GM18909 (cell line): Measurements from ENCODE around the gene NCOA6.

Experiments
- ATAC-seq: cut with Tn5 transposase; IDR thresholded peaks from one replicate; pipeline ENCODE4 v1.9.1; 2021; ENCODE audit warnings: mild to moderate bottlenecking; ENCODE audit not compliant: unreplicated experiment, poor library complexity

Gene NCOA6

DNA sequence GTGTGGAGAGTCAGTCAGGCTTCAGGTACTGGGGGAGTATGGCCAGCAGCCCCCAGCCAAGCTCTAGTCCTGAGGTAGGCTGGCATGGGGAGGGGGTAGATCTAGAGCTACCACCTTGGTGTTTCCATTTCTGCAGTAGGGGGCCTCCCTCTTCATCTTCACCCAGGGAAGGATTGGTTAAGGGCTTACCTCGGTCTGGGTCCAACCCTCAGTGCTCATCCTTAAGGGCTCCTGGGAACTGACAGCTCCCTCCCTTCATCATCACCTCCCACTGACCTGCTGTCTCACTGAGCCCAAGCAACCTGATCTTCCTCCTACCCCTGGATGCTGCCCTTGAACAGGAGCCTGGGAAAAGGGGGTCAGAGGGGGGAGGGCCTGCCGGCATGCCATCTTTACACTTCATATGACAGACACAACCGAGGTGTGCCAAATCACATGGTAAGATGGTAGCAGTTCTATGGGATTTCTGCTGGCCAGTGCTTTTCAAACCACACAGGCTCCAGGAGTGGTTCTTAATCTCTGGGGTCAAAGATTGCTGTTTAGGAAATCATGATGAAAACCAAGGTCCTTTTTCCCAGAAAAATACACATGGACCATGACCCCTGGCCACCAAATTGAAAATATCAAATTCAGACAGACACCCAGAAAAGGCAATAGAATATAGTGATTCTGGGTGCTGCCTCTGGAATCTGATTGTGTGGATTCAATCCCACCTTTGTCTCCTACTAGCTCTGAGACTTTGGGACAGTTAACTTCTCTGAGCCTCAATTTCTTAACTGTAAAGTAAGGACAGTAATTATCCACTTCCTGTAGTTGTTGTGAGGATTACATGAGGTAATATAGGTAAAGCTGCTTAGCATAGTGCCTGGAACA is 118.3 kb downstream of the NCOA6 start:
- no peak for ATAC-seq

DNA sequence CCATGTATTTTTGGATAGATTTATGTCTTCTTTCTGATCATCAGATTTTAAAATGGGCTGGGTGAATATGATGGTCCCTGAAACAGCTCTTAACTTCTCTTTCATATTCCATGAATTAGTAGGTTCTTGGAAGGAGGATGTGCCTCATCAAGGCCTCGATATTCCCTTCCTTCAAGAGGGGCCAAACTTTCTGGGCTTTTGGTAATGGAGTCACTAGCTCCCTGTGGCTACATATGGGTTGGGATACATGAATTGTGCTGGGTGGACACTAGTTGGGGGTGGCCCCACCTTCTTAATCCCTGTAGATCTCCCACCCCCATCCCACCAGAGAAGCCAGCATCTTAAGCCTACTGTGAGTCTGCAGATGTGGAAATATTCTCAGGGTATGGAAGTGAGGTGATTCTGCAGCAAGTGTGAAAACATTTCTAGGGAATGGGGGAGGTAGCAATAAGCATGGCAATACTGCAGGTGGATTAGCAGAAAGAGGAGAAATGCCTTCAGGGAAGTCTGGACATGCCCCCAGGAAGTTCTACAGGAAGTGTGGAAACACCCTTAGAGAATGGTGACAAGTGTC is 119.1 kb downstream of the NCOA6 start:
- ATAC-seq = no peak

DNA sequence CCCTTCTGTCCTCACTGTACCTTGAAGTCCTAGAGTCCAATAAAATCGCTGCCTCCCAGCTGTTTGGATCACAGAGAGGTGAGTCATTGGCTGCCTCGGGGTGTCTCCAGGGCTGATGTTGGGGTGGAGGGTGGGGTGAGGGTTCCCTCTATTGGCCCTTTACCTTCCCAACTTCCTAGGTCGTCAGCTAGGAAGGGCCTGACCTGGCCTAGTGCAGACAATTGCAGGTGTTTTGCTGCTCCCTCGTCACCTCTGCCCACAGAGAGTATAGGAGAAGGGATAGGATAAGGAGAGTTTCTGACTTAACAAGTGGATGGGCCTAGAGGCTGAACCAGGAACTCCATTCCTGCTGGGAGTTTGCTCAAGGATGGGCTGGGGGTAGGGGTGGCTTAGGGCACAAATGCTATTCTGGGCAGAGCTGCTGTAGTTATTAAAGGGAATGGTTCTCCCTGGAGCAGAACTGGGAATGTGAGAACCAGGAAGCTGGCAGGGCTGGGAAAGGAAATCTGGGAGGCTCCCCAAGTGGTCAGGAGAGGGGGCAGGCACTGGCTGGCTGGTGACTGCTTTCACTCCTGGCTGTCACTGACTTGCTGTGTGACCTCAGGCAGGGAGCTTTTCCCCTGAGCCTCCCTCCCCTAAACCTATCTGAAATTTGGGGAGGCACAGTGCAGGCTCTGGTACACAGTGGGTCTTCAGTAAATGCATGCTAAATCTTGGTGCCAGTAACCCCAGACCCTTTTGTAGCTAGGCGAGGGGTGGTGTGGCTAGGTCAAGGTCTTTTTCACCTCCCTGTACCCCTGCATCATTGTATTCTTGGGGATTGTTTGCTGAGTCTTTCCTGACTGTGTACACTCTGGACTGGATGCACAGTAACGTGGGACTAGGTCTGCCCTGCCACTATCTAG is 119.8 kb downstream of the NCOA6 start:
- ATAC-seq = no peak

DNA sequence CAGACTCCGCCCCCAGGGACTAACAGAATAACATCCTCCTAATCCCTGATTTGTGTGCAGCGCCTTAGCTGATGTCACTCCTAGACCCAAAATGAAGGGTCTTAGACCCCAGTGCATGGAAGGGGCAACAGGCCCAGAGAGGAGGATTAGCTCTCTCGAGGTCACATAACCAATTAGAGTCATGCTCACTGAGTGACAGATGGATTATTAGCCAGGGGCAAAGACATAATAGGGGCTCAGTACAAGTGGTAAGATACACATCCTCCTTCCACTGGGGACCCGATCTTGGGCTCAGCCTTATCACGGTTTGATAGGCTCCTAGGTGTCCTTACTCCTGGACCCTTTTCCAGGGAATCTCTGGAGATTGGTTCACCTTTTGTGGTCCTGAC is 120.4 kb downstream of the NCOA6 start:
- no peak for ATAC-seq

DNA sequence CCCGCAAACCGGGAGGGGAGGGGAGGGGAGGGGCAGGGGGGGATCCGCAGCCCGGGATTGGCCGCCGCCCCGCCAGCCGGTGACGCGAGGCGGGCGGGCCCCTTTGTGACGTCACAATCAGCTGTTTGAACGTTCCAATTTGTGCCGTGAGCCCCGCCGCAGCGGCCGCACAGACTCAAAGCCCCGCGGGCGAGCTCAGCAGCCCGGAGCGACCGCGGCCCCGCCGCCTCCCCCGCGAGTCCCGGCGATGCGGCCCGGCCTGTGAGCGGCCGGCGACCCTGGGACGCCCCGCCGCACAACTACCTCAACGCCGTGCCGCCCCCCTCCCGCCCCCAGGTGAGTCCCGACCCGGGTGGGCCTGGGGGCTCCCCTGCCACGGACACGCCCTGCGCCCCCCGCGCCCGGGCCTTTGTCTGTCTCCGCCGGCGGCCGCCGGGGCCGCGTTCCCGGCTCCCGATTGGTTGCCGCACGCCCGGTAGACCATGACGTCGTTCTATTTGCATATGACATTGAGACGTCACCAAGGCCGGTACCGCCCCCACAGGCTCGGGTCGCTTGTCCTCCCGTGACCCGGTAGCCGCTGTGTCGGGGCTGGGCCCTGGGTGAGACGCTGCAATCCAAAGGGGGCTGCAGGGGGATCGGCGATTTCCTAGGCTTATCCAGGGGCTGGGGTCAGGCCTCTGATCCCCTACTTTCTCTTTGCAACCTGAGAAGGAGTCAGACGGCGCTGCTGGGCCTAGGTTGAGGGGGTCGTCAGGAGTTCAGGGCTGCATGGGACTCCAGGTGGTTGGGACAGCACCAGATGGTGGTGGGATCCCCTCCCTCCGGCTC is 121.1 kb downstream of the NCOA6 start, which contains the start of gene TP53INP2:
TSS of gene TP53INP2 (plus strand) at position 168 of the 831 bp plus-strand sequence. CDS start 4,396 bp downstream, outside the sequence.
- ATAC-seq = peak; percentile 52

DNA sequence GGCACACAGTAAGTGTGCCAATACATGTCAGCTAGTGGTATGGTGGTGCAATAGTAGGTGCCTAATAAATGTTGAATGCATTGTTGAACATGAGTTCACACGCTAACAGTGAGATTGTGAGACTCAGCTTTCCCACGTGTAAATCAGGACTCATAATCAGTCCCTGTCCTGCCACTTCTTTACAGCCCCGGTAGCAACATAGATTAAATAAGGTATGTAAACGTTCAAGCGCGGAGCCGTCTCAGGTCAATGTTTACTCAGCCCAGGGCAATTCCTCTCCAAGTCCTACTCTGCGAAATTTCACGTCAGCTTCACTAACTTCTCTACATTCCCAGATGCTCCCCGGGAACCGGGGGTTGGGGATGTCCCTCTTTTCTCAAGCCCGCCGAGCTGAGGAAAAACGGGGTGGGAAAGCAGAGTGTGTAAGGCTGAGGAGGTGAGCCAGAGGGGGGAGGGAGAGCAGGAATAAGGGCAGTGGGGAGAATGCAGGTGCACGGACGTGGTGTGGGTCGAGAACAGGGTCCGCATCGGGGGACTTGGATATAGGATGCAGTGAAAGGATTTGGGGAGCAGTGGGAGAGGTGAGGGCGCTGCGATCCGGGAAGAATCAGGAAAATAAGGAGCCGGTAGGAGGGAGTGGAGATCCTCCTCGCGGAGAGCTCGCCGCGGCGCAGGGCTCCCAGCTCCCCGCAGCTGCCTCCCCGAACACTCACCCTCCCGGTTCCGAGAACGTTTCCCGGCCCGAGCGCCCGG is 121.9 kb downstream of the NCOA6 start:
- peak; percentile 15 for ATAC-seq

DNA sequence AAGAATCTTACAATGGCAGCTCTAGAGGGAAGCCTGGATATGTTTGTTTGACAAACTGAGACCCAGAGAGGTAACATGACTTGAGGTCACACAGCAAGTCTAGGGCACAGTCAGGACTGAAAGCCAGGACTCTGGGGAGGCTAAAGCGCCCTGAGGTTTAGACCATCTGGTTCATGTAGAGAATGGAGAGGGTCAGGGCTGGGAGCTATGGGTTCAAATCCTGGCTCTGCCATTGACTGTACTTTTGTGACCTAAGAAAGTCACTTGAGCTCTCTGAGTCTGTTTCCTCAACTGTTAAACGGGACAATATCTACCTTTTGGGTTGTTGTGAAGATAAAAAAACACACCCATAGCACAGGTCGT is 122.4 kb downstream of the NCOA6 start:
- ATAC-seq = no peak

DNA sequence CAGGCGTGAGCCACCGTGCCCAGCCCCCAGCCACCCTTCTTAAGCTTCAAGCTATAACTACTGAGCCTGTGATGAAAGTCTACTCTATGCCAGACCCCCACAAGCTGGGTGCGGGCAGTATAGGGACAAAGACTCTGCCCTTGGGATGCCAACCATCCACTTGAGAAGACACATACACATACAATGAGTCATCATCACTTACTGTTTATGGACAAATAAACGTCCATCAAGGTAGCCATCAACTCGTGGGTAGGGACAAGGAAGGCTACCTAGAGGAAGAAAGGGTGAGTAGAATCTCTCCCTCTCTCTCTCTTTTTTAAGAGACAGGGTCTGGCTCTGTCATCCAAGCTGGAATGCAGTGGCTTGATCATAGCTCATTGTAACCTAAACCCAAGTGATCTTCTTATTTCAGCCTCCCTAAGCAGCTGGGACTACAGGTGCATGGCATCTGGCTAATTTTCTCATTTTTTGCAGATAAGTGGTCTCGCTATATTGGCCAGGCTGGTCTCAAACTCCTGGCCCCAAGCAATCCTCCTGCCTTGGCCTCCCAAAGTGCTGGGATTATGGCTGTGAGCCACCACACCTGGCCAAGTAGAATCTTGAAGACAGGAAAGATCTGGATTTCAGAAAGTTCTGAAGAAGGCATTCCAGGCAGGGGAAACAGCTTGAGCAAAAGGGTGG is 123.9 kb downstream of the NCOA6 start:
- ATAC-seq = no peak

DNA sequence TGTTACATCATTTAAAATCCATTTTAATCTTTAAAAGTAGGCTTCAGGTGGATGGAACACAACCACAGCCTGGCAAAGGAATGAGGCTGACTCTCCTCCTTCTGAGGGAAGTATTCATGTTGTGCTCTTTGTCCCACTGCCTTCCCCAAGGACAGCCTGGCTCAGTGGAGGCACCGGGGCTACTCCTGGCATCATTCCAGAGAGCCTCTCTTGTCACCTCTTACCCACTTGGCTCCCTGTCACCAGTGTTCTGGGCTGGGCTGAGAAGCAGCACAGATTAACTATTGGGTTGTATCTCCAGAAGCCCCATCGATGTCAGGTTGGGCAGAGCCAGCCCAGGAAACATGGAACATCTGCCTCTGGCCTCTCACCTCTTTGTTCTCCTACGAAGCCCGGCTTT is 132.0 kb downstream of the NCOA6 start:
- no peak for ATAC-seq

DNA sequence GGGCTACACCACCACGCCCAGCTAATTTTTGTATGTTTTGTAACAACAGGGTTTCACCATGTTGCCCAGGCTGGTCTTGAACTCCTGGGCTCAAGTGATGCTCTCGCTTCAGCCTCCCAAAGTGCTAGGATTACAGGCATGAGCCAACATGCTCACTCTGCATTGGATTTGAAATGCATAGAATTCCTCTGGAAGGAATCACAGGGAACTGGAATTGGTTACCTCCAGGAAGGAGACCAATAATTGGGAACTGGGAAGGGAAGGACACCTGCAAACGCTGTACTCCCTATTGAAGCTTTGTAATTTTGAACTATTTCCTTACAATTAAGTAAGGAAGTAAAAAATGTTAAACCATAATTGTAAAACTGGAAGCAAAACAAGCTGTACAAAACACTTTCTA is 133.6 kb downstream of the NCOA6 start:
- no peak for ATAC-seq

DNA sequence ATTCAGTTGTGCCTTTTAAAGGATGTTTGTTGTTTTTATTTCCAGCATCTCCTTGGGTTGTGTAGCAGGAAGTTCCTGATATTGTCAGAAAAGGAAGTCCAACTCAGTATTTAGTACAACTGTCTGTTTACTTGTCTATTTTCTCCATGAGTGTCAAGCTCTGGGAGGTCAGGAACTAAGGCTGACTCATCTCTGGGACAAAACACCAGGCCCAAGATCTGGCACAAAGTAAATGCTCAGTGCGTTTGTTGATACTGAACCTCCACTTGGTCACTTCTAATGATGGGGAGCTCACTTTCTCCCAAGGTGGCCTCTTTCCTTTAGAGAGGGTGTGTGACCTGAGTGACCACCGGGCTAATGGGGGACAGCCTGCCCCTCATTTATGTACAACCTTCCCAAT is 136.0 kb downstream of the NCOA6 start:
- no peak for ATAC-seq

DNA sequence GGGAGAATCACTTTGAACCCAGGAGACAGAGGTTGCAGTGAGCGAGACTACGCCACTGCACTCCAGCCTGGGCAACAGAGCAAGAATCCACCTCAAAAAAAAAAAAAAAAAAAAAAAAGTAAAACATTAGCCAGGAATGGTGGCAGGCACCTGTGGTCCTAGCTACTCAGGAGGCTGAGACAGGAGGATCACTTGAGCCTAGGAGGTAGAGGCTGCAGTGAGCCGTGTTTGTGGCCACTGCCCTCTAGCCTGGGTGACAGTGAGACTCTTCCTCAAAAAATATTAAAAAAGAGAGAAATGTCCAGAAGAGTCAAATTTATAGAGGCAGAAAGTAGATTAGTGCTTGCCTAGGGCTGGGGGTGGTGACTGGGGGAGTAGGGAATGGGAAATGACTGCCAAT is 141.8 kb downstream of the NCOA6 start:
- ATAC-seq = no peak

DNA sequence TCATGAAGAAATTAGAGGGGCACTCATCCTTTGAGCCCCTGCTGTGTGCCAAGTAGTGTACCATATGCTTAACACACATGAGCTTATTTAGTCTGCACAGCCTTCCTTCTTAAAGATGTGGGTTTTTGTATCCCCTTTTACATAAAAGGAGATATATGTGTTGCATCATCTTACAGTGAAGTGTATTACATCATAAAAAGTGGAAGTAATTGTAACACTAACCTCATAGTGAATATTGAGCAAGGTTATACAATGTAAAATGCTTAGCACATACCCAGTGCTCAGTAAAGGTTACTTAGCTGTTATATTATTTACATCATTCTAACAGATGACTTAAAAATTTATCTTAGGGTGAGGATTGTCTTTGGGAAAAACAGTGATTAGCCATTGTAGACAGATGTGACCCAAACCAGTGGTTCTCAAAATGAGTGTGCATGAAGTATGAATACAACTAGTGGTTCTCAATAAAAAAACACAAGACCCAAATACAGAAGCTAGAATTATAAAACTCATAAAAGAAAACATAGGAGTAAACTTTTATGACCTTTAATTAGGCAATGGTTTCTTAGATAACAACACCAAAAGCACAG is 144.8 kb downstream of the NCOA6 start:
- ATAC-seq = no peak

DNA sequence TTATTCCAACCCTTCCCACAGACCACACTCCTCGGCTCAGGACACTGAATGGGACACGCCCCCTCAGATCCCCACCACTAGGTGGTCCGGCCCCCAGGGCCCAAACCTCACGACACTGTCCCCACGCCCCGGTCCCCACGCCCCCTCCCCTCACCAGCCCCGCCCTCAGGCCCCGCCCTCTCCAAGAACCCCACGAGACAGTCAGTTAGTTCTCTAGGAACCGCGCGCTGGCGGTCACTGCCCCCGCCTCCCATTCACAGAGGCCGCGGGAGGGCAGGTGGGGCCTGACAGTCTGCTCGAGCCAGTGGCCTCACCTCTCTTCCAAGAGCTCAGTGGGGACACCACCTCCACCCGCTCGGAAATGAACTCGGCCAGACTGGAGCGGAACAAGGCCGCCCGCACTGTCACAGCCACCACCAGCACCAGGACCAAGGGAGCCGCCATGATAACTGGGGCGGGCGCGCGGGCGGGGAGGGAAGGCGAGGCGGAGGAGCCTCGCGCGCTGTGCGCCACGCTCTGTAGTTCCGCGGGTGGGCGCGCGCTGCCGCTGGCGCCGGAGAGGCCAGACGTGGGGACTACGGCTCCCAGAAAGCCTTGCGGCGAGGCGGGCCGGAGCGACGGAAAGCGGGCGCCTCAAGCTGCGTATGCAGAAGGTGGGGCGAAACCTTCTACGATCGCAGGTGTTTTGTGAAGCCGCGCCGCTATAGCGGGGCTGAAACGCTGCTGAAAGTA is 148.6 kb downstream of the NCOA6 start, which contains the start of gene PIGU:
TSS of gene PIGU (minus strand) at position 451 of the 732 bp plus-strand sequence. CDS start at position 444, 7 bp downstream.
- ATAC-seq = peak; percentile 91

DNA sequence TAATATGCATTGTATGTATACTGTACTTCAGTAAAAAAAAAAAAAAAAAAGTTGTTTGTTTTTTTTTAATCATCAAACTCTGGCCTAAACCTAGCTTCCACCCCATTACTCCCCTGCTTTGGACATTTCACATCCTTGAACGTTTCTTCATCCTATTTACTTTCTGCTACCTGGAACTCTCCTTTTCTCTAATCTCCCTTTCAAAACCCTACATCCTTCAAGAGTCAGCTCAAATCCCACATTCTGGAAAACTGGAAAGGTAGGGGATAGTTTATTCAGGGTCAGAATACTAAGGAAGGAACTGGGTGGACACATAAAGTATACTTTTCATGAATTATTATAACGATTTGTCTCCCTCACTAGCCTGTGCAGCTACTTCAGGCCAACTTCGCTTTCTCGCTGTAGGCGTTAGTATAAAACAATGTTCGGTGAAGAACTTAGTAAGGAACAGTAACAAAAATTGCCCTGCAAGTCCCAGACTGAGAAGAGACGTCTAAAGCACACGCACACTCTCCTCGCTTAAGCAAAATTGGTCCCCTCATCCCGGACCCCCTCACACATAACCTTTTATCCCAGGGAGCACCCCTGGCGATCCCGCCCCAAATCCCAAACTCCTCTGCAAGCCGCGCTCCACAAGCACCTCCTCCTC is 149.3 kb downstream of the NCOA6 start:
- ATAC-seq = no peak

DNA sequence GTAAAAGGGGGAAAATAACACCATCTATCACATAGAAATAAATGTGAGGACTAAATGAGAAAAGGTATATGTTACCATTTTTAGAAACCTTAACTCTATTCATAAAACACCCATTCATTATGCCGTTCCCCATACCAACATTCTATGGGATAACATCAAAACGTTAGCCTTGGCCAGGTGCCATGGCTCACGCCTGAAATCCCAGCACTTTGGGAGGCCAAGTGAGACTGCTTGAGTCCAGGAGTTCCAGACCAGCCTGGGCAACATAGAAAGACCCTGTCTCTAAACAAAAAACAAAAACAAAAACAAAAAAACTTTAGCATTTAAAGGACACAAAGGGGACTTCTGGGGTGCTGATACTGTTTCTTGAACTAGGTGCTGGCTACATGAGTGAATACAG is 149.9 kb downstream of the NCOA6 start:
- ATAC-seq = no peak

DNA sequence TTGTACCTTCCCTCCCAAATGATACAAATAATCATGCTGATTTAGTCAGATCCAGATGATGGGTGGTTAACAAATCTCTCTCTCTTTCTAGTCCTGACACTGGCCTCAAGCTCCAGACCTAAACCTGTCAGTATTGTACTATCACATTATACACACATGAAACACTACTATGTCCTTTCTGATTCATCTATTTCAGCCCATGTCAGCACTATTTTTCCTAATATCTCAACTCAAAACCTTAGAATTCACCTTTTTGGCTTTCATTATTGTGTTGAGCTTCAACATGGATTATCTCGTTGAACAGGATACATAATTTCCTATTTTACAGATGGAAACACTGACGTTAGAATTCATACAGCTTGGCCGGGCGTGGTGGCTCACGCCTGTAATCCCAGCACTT is 152.0 kb downstream of the NCOA6 start:
- ATAC-seq = no peak
